NCI-H524 treated with DMSO at 0.1 percent for 48 hours (cell line): ENCODE measurements around the gene DUS1L.

Source experiments
- DNase-seq: peaks from one replicate; lab custom pipeline; 2025; lab: John Stamatoyannopoulos, UW

Gene DUS1L

GRCh38 chr17:82065638-82066303 lies at the start of gene DUS1L:
DUS1L (minus strand) TSS chr17:82065804; CDS start chr17:82065059, 745 bp downstream.
- DNase-seq: no peak

- DNase-seq: no peak
Observed at GRCh38 chr17:82114872-82115271, 49.3 kb upstream of the DUS1L start.

- DNase-seq: no peak
Observed at GRCh38 chr17:82114447-82114846, 48.8 kb upstream of the DUS1L start.

- no peak for DNase-seq
Observed at GRCh38 chr17:82113941-82114340, 48.3 kb upstream of the DUS1L start.

GRCh38 chr17:82113422-82113821 lies 47.8 kb upstream of the DUS1L start:
- DNase-seq: no peak

GRCh38 chr17:82112914-82113311 lies 47.3 kb upstream of the DUS1L start:
- no peak for DNase-seq

- no peak for DNase-seq
Observed at GRCh38 chr17:82112181-82112913, 46.7 kb upstream of the DUS1L start.

- no peak for DNase-seq
Observed at GRCh38 chr17:82110298-82110697, 44.7 kb upstream of the DUS1L start.

- no peak for DNase-seq
Observed at GRCh38 chr17:82108961-82109475, 43.4 kb upstream of the DUS1L start.

- no peak for DNase-seq
Observed at GRCh38 chr17:82108496-82108945, 42.9 kb upstream of the DUS1L start.

GRCh38 chr17:82108038-82108437 lies 42.4 kb upstream of the DUS1L start:
- DNase-seq: no peak

- DNase-seq: peak; percentile 16
Observed at GRCh38 chr17:82107341-82107860, 41.8 kb upstream of the DUS1L start.

GRCh38 chr17:82106688-82107305 lies 41.2 kb upstream of the DUS1L start:
- no peak for DNase-seq

- peak; percentile 49 for DNase-seq
Observed at GRCh38 chr17:82105882-82106687, 40.5 kb upstream of the DUS1L start.

GRCh38 chr17:82105417-82105881 lies 39.8 kb upstream of the DUS1L start:
- DNase-seq: no peak

GRCh38 chr17:82104797-82105416 lies 39.3 kb upstream of the DUS1L start:
- DNase-seq: no peak

GRCh38 chr17:82103553-82104451 lies 38.2 kb upstream of the DUS1L start:
- DNase-seq: no peak

- no peak for DNase-seq
Observed at GRCh38 chr17:82101767-82102679, 36.4 kb upstream of the DUS1L start.

GRCh38 chr17:82101301-82101715 lies 35.7 kb upstream of the DUS1L start:
- no peak for DNase-seq
